HepG2 (cell line): ENCODE results near the gene NME8. TPM values are rescaled to one million over a fixed set of nuclear protein-coding genes. Genes with fewer than 3 reads are reported as not detected.

Experiments used
- ASH2L ChIP-seq: fragments of 300-600, 200-600 bp; sonication (generic); IDR thresholded peaks from 2 replicates; pipeline ENCODE4 v1.7.0; 2017; ENCODE audit warnings: low read depth, mild to moderate bottlenecking, moderate library complexity, mixed read lengths, low read length; ENCODE audit not compliant: insufficient read length
- FIP1L1 ChIP-seq: fragments of 200-400 bp; formaldehyde crosslinking; IDR thresholded peaks from 2 replicates; pipeline ENCODE4 v1.6.1; 2018; ENCODE audit warnings: low read depth, mild to moderate bottlenecking, low read length, moderate library complexity, borderline replicate concordance; ENCODE audit not compliant: insufficient read depth
- FOXC1 ChIP-seq: sonication (generic); formaldehyde crosslinking; IDR thresholded peaks from 2 replicates; pipeline ENCODE4 v1.8.0; 2022; ENCODE audit warnings: mild to moderate bottlenecking, missing genetic modification reagents, borderline replicate concordance
- MAFK ChIP-seq, 2 experiments: IDR thresholded peaks in 1 of 2; conservative IDR thresholded peaks in 1 of 2; 2 replicates each; pipeline ENCODE4 v1.6.1; 2011; ENCODE audit warnings: improper control_type of control experiment in 2 of 2, low read length in 2 of 2
- NFATC3 ChIP-seq: sonication (generic); formaldehyde crosslinking; IDR thresholded peaks from 2 replicates; pipeline ENCODE4 v1.5.1; 2020; ENCODE audit warnings: mild to moderate bottlenecking, missing genetic modification reagents
- PLRG1 ChIP-seq: fragments of 450-650 bp; conservative IDR thresholded peaks from 2 replicates; pipeline ENCODE4 v1.6.1; 2016
- RBM39 ChIP-seq: fragments of 200-400 bp; formaldehyde crosslinking; IDR thresholded peaks from one replicate; pipeline ENCODE4 v1.6.1; 2018; ENCODE audit warnings: antibody characterized with exemption, mild to moderate bottlenecking, low read depth, low read length; ENCODE audit not compliant: poor library complexity, severe bottlenecking
- SATB2 ChIP-seq: sonication (generic); formaldehyde crosslinking; IDR thresholded peaks from 2 replicates; pipeline ENCODE4 v1.5.0; 2020; ENCODE audit warnings: missing genetic modification reagents
- SETDB1 ChIP-seq: sonication (generic); formaldehyde crosslinking; IDR thresholded peaks from 2 replicates; pipeline ENCODE4 v1.5.1; 2020; ENCODE audit warnings: missing genetic modification reagents, mild to moderate bottlenecking, borderline replicate concordance
- ZC3H13 ChIP-seq: sonication (generic); formaldehyde crosslinking; IDR thresholded peaks from 2 replicates; pipeline ENCODE4 v1.8.1; 2023; ENCODE audit warnings: mild to moderate bottlenecking, missing genetic modification reagents, moderate library complexity
- polyA plus RNA-seq, 8 experiments: library from polyadenylated mRNA; depleted of rRNA in 3 of 8; stranded (reverse) in 7 of 8; unstranded in 1 of 8; fragments of >200 nt; fragmentation: Illumina TruSeq in 4 of 8; extraction: Trizol in 4 of 8; gene quantifications; 2 replicates each; pipeline versions ENCODE4 v1.2.1 to v1.2.3, GENCODE V29; 2011 to 2016; ENCODE audit warnings: low read depth in 4 of 8, missing spikeins in 1 of 8, mixed read lengths in 1 of 8; ENCODE audit not compliant: insufficient read depth in 1 of 8
- total RNA-seq, 5 experiments: library from RNA; depleted of rRNA; stranded (reverse); fragments of >200 nt; fragmentation: Illumina TruSeq; extraction: Trizol; gene quantifications; 2 replicates each; pipeline ENCODE4 v1.2.3, GENCODE V29; 2016; ENCODE audit warnings: low read depth in 1 of 5
- TF ChIP-seq, protein P1 (sequence below): sonication (generic); formaldehyde crosslinking; IDR thresholded peaks from 2 replicates; pipeline ENCODE4 v1.8.1; 2023; ENCODE audit warnings: mild to moderate bottlenecking, inconsistent platforms, moderate library complexity, missing genetic modification reagents, borderline replicate concordance
- TF ChIP-seq, protein P2 (sequence below): sonication (generic); formaldehyde crosslinking; IDR thresholded peaks from 2 replicates; pipeline ENCODE4 v1.4.0; 2020; ENCODE audit warnings: missing genetic modification reagents; ENCODE audit errors: not compliant biosample characterization
- TF ChIP-seq, protein P3 (sequence below): sonication (generic); formaldehyde crosslinking; IDR thresholded peaks from 2 replicates; pipeline ENCODE4 v1.8.0; 2022; ENCODE audit warnings: mild to moderate bottlenecking, missing genetic modification reagents, borderline replicate concordance
- TF ChIP-seq, protein P4 (sequence below): sonication (generic); formaldehyde crosslinking; IDR thresholded peaks from 2 replicates; pipeline ENCODE4 v1.5.1; 2020; ENCODE audit warnings: mild to moderate bottlenecking, missing genetic modification reagents, borderline replicate concordance

NME8 gene
- total and polyA plus RNA-seq, 2 of the 13 experiments (the other 11 are each of a cell fraction or from before 2014, with no cell fraction given) = not detected

DNA sequence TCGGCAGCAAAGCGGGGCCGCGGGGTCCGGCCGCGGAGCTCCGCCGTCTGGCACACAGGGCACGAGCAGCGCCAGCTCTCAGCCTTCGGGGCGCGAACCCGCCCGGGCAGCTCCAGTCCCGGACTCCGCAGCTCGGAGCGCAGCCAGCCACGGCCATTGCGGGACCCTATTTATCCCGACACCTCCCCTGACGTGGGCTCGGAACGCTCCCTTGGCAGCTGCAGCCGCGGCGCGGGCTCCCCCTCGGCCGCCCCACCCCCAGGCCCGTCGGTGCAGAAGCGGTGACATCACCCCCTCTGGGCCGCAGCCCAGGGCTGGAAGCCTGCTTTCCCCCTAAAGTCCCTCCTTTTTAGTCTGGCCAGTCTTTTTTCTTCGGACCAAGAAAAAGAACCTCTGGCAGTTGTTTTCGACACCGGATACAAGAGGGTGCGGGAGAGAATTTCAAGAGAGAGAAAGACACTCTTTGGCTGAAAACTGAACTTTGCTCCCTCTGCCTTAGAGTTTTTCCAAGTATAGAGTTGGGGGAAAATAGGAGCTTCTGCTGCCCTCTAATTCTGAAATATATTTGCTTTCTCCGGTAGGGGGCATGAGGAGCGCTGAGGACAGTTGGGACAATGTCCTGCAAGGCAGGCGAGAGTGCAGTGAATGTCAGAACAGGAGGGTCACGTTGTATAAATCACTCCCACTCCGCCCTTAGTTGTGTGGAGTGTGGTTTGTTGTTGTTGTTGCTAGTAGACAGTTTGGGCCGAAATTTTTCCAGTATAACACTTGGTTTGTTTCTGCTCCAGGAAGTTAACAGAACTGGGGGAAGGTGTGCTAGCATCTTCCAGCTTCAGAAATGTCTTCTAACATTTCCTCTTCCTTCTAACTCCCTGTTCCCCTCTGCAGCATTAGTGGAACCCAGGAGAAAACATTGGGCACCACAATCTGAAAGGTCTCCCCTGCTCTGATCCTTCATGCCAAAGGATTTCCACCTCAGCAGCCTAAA lies 68.6 kb downstream of the NME8 start, which contains the start of gene SFRP4 (continued):
- 0 out of 2 replicates have a peak, but pooled peaks have one; percentile 8 for TF ChIP-seq FOXC1
- no peak for TF ChIP-seq SETDB1 (CRISPR knock-in tag)
- TF ChIP-seq MAFK (conservative IDR thresholded peaks at IDR 0.05 in 1 of 2, IDR thresholded peaks at IDR 0.05 in 1 of 2; ENCODE audit: low read length in 2 of 2) = no peak
- TF ChIP-seq PLRG1 = no peak
- TF ChIP-seq, protein P1, sequence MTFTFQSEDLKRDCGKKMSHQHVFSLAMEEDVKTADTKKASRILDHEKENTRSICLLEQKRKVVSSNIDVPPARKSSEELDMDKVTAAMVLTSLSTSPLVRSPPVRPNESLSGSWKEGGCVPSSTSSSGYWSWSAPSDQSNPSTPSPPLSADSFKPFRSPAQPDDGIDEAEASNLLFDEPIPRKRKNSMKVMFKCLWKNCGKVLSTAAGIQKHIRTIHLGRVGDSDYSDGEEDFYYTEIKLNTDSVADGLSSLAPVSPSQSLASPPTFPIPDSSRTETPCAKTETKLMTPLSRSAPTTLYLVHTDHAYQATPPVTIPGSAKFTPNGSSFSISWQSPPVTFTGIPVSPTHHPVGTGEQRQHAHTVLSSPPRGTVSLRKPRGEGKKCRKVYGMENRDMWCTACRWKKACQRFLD = peak; percentile 81; the same call in 1 of the 2 replicates
- TF ChIP-seq, protein P2, sequence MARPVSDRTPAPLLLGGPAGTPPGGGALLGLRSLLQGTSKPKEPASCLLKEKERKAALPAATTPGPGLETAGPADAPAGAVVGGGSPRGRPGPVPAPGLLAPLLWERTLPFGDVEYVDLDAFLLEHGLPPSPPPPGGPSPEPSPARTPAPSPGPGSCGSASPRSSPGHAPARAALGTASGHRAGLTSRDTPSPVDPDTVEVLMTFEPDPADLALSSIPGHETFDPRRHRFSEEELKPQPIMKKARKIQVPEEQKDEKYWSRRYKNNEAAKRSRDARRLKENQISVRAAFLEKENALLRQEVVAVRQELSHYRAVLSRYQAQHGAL (CRISPR knock-in tag) = no peak
- TF ChIP-seq NFATC3 (CRISPR knock-in tag) = no peak
- TF ChIP-seq, protein P3, sequence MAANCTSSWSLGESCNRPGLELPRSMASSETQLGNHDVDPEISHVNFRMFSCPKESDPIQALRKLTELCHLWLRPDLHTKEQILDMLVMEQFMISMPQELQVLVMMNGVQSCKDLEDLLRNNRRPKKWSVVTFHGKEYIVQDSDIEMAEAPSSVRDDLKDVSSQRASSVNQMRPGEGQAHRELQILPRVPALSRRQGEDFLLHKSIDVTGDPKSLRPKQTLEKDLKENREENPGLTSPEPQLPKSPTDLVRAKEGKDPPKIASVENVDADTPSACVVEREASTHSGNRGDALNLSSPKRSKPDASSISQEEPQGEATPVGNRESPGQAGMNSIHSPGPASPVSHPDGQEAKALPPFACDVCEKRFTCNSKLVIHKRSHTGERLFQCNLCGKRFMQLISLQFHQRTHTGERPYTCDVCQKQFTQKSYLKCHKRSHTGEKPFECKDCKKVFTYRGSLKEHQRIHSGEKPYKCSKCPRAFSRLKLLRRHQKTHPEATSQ (CRISPR knock-in tag) = no peak
- 0 out of 2 replicates have a peak, but pooled peaks have one; percentile 72 for TF ChIP-seq SATB2
- peak; percentile 39 for TF ChIP-seq ASH2L
- TF ChIP-seq, protein P4, sequence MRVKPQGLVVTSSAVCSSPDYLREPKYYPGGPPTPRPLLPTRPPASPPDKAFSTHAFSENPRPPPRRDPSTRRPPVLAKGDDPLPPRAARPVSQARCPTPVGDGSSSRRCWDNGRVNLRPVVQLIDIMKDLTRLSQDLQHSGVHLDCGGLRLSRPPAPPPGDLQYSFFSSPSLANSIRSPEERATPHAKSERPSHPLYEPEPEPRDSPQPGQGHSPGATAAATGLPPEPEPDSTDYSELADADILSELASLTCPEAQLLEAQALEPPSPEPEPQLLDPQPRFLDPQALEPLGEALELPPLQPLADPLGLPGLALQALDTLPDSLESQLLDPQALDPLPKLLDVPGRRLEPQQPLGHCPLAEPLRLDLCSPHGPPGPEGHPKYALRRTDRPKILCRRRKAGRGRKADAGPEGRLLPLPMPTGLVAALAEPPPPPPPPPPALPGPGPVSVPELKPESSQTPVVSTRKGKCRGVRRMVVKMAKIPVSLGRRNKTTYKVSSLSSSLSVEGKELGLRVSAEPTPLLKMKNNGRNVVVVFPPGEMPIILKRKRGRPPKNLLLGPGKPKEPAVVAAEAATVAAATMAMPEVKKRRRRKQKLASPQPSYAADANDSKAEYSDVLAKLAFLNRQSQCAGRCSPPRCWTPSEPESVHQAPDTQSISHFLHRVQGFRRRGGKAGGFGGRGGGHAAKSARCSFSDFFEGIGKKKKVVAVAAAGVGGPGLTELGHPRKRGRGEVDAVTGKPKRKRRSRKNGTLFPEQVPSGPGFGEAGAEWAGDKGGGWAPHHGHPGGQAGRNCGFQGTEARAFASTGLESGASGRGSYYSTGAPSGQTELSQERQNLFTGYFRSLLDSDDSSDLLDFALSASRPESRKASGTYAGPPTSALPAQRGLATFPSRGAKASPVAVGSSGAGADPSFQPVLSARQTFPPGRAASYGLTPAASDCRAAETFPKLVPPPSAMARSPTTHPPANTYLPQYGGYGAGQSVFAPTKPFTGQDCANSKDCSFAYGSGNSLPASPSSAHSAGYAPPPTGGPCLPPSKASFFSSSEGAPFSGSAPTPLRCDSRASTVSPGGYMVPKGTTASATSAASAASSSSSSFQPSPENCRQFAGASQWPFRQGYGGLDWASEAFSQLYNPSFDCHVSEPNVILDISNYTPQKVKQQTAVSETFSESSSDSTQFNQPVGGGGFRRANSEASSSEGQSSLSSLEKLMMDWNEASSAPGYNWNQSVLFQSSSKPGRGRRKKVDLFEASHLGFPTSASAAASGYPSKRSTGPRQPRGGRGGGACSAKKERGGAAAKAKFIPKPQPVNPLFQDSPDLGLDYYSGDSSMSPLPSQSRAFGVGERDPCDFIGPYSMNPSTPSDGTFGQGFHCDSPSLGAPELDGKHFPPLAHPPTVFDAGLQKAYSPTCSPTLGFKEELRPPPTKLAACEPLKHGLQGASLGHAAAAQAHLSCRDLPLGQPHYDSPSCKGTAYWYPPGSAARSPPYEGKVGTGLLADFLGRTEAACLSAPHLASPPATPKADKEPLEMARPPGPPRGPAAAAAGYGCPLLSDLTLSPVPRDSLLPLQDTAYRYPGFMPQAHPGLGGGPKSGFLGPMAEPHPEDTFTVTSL (CRISPR knock-in tag) = no peak
- no peak for TF ChIP-seq ZC3H13 (CRISPR knock-in tag)
- no peak for TF ChIP-seq RBM39
- no peak for TF ChIP-seq FIP1L1
